RPMI8226 (cell line): ENCODE data around the gene CCN2.
"Not testable (repeated sequence)": the region's sequence is repeated elsewhere in the genome, so short reads cannot be mapped to it uniquely, and the experiment has no call there.

Experiments used
- DNase-seq: peaks from one replicate; pipeline ENCODE4 v3.0.0-alpha.2; 2015

The CCN2 gene

GRCh38 chr6:131908787-131909186 is 42.4 kb downstream of the CCN2 start:
- not testable (repeated sequence) for DNase-seq

DNA sequence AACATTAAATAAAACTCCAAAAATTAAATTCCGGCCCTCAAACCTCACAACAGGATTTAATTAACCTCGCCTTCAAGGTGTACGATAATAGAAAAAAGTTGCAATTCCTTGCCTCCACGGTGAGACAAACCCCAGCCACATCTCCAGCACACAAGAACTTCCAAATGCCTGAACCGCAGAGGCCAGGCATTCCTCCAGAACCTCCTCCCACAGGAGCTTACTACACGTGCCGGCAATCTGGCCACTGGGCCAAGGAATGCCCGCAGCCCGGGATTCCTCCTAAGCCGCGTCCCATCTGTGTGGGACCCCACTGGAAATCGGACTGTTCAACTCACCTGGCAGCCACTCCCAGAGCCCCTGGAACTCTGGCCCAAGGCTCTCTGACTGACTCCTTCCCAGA is 47.4 kb downstream of the CCN2 start:
- not testable (repeated sequence) for DNase-seq

GRCh38 chr6:131901326-131901873 is 49.8 kb downstream of the CCN2 start:
- DNase-seq: not testable (repeated sequence)

GRCh38 chr6:131900231-131900630 is 50.9 kb downstream of the CCN2 start:
- DNase-seq: peak; percentile 17

DNA sequence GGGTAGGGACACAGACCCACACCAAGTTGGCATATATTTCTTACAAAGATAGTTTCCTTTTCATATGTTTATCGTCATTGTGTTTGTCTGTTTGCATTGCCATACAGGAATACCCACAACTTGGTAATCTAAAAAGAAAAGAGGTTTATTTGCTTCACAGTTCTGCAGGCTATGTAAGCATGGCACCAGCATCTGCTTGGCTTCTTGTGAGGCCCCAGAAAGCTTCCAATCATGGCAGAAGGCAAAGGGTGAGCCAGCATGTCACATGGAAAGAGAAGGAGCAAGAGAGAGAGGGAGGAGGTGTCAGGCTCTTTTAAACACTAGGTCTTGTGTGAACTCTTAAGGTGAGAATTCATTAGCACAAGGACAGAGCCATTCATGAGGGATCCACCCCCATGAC is 52.5 kb downstream of the CCN2 start:
- no peak for DNase-seq
